ENCODE measurements around the gene LRRFIP1.

The LRRFIP1 gene

DNA sequence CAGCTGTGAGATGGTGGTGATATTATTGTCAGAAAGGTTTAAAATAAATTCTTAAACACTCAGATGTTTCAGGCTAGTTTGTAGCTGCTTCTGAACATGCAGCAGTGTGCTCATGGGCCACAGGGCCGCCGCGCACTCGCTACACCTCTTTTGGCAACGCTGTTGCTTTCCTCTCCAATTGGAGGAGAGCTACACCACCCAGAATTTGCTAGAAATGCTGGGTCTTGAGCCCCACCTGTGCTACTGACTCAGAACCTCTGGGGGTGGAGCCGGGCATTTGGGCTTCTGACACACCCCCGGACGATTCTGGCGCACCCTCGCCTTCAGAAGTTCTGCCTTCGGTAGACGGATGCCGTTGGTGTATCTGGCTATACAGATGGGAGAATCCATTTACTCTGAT, 15.7 kb downstream of the LRRFIP1 start:
- DNase-seq (ENCODE audit: low spot score), result no peak
- TF ChIP-seq, protein P1, sequence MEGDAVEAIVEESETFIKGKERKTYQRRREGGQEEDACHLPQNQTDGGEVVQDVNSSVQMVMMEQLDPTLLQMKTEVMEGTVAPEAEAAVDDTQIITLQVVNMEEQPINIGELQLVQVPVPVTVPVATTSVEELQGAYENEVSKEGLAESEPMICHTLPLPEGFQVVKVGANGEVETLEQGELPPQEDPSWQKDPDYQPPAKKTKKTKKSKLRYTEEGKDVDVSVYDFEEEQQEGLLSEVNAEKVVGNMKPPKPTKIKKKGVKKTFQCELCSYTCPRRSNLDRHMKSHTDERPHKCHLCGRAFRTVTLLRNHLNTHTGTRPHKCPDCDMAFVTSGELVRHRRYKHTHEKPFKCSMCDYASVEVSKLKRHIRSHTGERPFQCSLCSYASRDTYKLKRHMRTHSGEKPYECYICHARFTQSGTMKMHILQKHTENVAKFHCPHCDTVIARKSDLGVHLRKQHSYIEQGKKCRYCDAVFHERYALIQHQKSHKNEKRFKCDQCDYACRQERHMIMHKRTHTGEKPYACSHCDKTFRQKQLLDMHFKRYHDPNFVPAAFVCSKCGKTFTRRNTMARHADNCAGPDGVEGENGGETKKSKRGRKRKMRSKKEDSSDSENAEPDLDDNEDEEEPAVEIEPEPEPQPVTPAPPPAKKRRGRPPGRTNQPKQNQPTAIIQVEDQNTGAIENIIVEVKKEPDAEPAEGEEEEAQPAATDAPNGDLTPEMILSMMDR (IDR thresholded peaks at IDR 0.05; ENCODE audit: borderline replicate concordance, control extremely low read depth, extremely low read depth, insufficient read depth, missing control alignments), result no peak
- in situ Hi-C loops (cut with MboI; ENCODE audit: low sequenced_read_pairs, unreplicated experiment), result no loop called here

- TF ChIP-seq, protein P1 (IDR thresholded peaks at IDR 0.05; ENCODE audit: borderline replicate concordance, control extremely low read depth, extremely low read depth, insufficient read depth, missing control alignments), result no peak
- in situ Hi-C loops (cut with MboI; ENCODE audit: low sequenced_read_pairs, unreplicated experiment), result no loop called here
- no peak for DNase-seq (ENCODE audit: low spot score)
Measured at GRCh38 chr2:237643582-237644380, 16.4 kb downstream of the LRRFIP1 start.

DNA sequence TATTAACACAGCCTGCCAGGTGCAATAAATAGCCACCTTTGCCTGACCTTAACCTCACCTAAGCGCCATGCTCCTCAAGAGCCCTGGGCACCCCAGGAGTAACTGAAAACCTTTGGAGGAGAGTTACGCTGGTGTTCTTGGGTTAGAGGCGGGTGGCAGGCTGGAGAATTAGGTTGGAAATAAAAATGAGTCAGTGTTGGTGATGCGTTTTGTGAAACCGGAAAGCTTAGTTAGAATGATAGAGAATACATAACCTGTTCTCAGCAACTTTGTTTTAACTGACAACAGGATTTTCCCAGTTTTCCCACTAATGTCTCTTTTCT, 17.0 kb downstream of the LRRFIP1 start:
- in situ Hi-C loops (cut with MboI; ENCODE audit: low sequenced_read_pairs, unreplicated experiment), result no loop called here
- TF ChIP-seq, protein P1 (IDR thresholded peaks at IDR 0.05; ENCODE audit: borderline replicate concordance, control extremely low read depth, extremely low read depth, insufficient read depth, missing control alignments), result no peak
- DNase-seq (ENCODE audit: low spot score), result no peak

- DNase-seq (ENCODE audit: low spot score), result no peak
- TF ChIP-seq, protein P1 (IDR thresholded peaks at IDR 0.05; ENCODE audit: borderline replicate concordance, control extremely low read depth, extremely low read depth, insufficient read depth, missing control alignments), result no peak
- in situ Hi-C loops (cut with MboI; ENCODE audit: low sequenced_read_pairs, unreplicated experiment), result no loop called here
Measured at GRCh38 chr2:237645261-237645660, 17.9 kb downstream of the LRRFIP1 start.

DNA sequence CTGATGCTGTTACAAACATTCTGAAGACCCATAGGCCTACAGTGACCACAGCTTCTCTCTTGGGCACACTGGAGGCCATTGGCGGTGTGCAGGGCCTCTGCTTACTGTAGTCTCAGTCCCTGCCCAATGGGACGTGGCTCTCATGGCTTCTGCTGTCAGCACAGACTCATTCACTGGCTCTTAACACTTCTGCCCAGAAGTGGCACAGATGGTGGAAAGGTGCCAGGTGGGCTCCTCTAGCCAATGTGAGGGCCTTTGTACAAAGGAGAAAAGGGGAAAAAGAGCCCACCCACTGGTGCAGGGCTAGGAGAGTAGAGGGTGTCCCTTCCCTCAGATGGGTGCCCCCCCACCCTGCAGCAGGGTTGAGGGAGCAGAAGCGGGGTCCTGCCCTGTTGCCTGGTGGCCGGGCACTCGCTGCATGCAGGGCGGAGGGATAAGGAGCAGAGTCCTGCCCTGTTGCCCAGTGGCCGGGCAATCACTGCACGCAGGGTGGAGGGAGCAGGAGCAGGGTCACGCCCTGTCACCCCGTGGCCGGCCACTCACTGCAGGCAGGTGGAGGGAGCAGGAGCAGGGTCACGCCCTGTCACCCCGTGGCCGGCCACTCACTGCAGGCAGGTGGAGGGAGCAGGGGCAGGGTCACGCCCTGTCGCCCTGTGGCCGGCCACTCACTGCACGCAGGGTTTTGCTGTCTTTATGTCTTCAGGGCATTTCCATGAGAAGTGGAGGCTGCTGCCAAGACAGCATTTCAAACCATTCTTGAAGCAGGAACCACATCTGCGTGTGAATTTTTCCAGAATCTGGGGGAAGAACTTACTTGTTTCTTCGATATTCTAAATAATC, 20.0 kb downstream of the LRRFIP1 start:
- no peak for DNase-seq (ENCODE audit: low spot score)
- in situ Hi-C loops (cut with MboI; ENCODE audit: low sequenced_read_pairs, unreplicated experiment), result no loop called here
- TF ChIP-seq, protein P1 (IDR thresholded peaks at IDR 0.05; ENCODE audit: borderline replicate concordance, control extremely low read depth, extremely low read depth, insufficient read depth, missing control alignments), result no peak

DNA sequence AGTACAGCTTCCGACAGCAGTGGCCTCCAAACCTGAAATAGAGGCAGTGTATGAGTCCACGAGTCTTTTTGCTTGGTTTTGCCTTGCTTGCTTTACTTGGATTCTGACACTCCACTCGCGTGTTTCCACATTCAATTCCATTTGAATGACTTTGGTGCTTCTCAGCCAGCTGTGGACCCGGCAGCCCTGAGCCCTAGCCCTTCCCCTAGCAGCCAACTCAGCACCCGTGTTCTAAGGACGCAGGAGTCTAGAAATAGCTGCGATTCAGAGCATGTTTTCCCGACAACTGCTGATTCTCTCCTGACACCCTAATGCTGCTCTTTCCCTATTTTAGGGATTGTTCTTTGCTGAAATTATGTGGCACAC, 20.6 kb downstream of the LRRFIP1 start:
- TF ChIP-seq, protein P1 (IDR thresholded peaks at IDR 0.05; ENCODE audit: borderline replicate concordance, control extremely low read depth, extremely low read depth, insufficient read depth, missing control alignments), result no peak
- no peak for DNase-seq (ENCODE audit: low spot score)
- in situ Hi-C loops (cut with MboI; ENCODE audit: low sequenced_read_pairs, unreplicated experiment), result no loop called here
